Measurements from ENCODE around the gene CHRNB2.

CHRNB2 gene

DNA sequence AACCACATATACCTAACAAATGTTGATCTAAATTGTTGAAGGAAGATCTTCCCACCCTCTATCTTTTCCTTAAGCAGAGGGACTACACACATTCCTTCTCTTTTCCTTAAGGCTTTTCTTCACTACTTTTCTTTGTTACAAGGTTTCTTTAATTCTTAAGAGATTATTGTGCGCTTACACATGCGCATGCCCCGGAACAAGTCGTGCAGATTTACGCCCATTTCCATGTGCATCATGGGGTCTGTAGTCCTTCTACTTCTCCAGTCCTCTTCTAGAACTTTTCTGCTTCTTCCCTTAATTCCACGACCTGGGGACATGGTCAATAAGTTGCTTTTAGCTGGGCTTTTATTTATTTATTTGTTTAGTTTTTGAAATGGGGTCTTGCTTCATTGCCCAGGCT, 1.7 kb upstream of the CHRNB2 start:
- peaks cover 8 to 9% of the 10 kb centered on the region in 2 donors for H3K4me1 ChIP-seq (ENCODE audit: control insufficient read depth in 2 of 2, insufficient read depth in 1 of 2, low read depth in 1 of 2, low read length in 2 of 2)
- no peaks in the 10 kb centered on the region for H3K79me1 ChIP-seq (ENCODE audit: low read depth, low read length)
- no peak overlapping the region for H3K23ac ChIP-seq (ENCODE audit: low read depth, low read length, poor library complexity)
- peaks cover 0 to 12% (median 0%) of the 10 kb centered on the region in 3 experiments for H3K27me3 ChIP-seq (ENCODE audit: control insufficient read depth in 3 of 3, insufficient read depth in 3 of 3, low read depth in 1 of 3, low read length in 3 of 3)
- peaks cover 0 to 13% of the 10 kb centered on the region in 2 donors for H3K36me3 ChIP-seq (replicated peaks in 1 of 2; ENCODE audit: control insufficient read depth in 2 of 2, insufficient read depth in 2 of 2, low read length in 2 of 2)
- no peaks in the 10 kb centered on the region for H3K9me3 ChIP-seq (replicated peaks in 1 of 2; ENCODE audit: control insufficient read depth in 2 of 2, insufficient read depth in 1 of 2, low read depth in 1 of 2, low read length in 2 of 2)
- no peak for DNase-seq (ENCODE audit: low spot score)
- no peak overlapping the region for H2BK5ac ChIP-seq (ENCODE audit: low read length)
- H3K4me3 ChIP-seq (ENCODE audit: low read length in 2 of 2) = no peak overlapping the region
- no peak overlapping the region for H3K18ac ChIP-seq (ENCODE audit: low read length)
- no CpG with 5 or more reads among the region's 6 CpGs for WGBS, 2 donors (ENCODE audit: extremely low coverage in 2 of 2, insufficient read length in 2 of 2, insufficient replicate concordance in 1 of 2)
- H2AK5ac ChIP-seq (ENCODE audit: low read depth, low read length) = no peak overlapping the region
- no peak overlapping the region for H4K91ac ChIP-seq (ENCODE audit: low read depth, low read length, poor library complexity)
- no peak overlapping the region for H2BK120ac ChIP-seq (ENCODE audit: low read depth, low read length)
- no peak overlapping the region for H2BK15ac ChIP-seq (ENCODE audit: low read length)
- H2BK12ac ChIP-seq (ENCODE audit: low read length) = no peak overlapping the region
- H4K8ac ChIP-seq (ENCODE audit: low read depth, low read length) = no peak overlapping the region
- no peak overlapping the region for H2AFZ ChIP-seq (ENCODE audit: low read length)
- no peak overlapping the region for H3K4ac ChIP-seq (ENCODE audit: low read length)
- no peak overlapping the region for H3K4me2 ChIP-seq (ENCODE audit: insufficient read depth, low read length, poor library complexity, severe bottlenecking)
- H3K9ac ChIP-seq (ENCODE audit: low read depth, low read length, poor library complexity) = no peak overlapping the region
- H3K14ac ChIP-seq (ENCODE audit: low read length) = no peak overlapping the region
- H3K27ac ChIP-seq (replicated peaks; ENCODE audit: low read length) = no peak overlapping the region

- Histone ChIP-seq H4K8ac (ENCODE audit: low read depth, low read length) (no peak overlapping the region), H2BK12ac (ENCODE audit: low read length) (no peak overlapping the region), H3K27me3 (ENCODE audit: control insufficient read depth in 3 of 3, insufficient read depth in 3 of 3, low read depth in 1 of 3, low read length in 3 of 3) (peaks cover 0 to 12% (median 0%) of the 10 kb centered on the region in 3 experiments), H3K27ac (replicated peaks; ENCODE audit: low read length) (no peak overlapping the region), H3K4me2 (ENCODE audit: insufficient read depth, low read length, poor library complexity, severe bottlenecking) (peak overlapping the region; percentile 85), H3K4me3 (ENCODE audit: low read length in 2 of 2) (peak overlapping the region; percentile 70 to 76), H3K36me3 (replicated peaks in 1 of 2; ENCODE audit: control insufficient read depth in 2 of 2, insufficient read depth in 2 of 2, low read length in 2 of 2) (peaks cover 3 to 35% of the 10 kb centered on the region in 2 donors), H3K18ac (ENCODE audit: low read length) (peak overlapping the region; percentile 15), H3K14ac (ENCODE audit: low read length) (peak overlapping the region; percentile 49), H3K9ac (ENCODE audit: low read depth, low read length, poor library complexity) (peak overlapping the region; percentile 16), H3K9me3 (replicated peaks in 1 of 2; ENCODE audit: control insufficient read depth in 2 of 2, insufficient read depth in 1 of 2, low read depth in 1 of 2, low read length in 2 of 2) (no peaks in the 10 kb centered on the region), H2AFZ (ENCODE audit: low read length) (peak overlapping the region; percentile 91), H4K91ac (ENCODE audit: low read depth, low read length, poor library complexity) (no peak overlapping the region), H3K23ac (ENCODE audit: low read depth, low read length, poor library complexity) (peak overlapping the region; percentile 16), H2AK5ac (ENCODE audit: low read depth, low read length) (no peak overlapping the region), H3K79me1 (ENCODE audit: low read depth, low read length) (no peaks in the 10 kb centered on the region), H3K4ac (ENCODE audit: low read length) (no peak overlapping the region), H2BK5ac (ENCODE audit: low read length) (no peak overlapping the region), H2BK15ac (ENCODE audit: low read length) (no peak overlapping the region), H3K4me1 (ENCODE audit: control insufficient read depth in 2 of 2, insufficient read depth in 1 of 2, low read depth in 1 of 2, low read length in 2 of 2) (peaks cover 9 to 11% of the 10 kb centered on the region in 2 donors), H2BK120ac (ENCODE audit: low read depth, low read length) (no peak overlapping the region)
- DNase-seq (ENCODE audit: low spot score) = no peak
- WGBS, 2 donors (ENCODE audit: extremely low coverage in 2 of 2, insufficient read length in 2 of 2, insufficient replicate concordance in 1 of 2) = no CpG with 5 or more reads among the region's 17 CpGs
Observed at GRCh38 chr1:154568157-154568815, 708 bp downstream of the CHRNB2 start.

DNA sequence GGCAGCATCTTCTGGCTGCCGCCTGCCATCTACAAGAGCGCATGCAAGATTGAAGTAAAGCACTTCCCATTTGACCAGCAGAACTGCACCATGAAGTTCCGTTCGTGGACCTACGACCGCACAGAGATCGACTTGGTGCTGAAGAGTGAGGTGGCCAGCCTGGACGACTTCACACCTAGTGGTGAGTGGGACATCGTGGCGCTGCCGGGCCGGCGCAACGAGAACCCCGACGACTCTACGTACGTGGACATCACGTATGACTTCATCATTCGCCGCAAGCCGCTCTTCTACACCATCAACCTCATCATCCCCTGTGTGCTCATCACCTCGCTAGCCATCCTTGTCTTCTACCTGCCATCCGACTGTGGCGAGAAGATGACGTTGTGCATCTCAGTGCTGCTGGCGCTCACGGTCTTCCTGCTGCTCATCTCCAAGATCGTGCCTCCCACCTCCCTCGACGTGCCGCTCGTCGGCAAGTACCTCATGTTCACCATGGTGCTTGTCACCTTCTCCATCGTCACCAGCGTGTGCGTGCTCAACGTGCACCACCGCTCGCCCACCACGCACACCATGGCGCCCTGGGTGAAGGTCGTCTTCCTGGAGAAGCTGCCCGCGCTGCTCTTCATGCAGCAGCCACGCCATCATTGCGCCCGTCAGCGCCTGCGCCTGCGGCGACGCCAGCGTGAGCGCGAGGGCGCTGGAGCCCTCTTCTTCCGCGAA, 3.8 kb downstream of the CHRNB2 start:
- no peak overlapping the region for H2BK12ac ChIP-seq (ENCODE audit: low read length)

GRCh38 chr1:154571964-154572288, 4.3 kb downstream of the CHRNB2 start:
- peak overlapping the region; percentile 90 for H3K23ac ChIP-seq (ENCODE audit: low read depth, low read length, poor library complexity)
- H3K4me3 ChIP-seq (ENCODE audit: low read length in 2 of 2) = no peak overlapping the region
- H3K9ac ChIP-seq (ENCODE audit: low read depth, low read length, poor library complexity) = no peak overlapping the region
- no peaks in the 10 kb centered on the region for H3K9me3 ChIP-seq (replicated peaks in 1 of 2; ENCODE audit: control insufficient read depth in 2 of 2, insufficient read depth in 1 of 2, low read depth in 1 of 2, low read length in 2 of 2)
- no peaks in the 10 kb centered on the region for H3K79me1 ChIP-seq (ENCODE audit: low read depth, low read length)
- H2BK15ac ChIP-seq (ENCODE audit: low read length) = no peak overlapping the region
- no peak overlapping the region for H2BK120ac ChIP-seq (ENCODE audit: low read depth, low read length)
- no peak overlapping the region for H2AFZ ChIP-seq (ENCODE audit: low read length)
- no peak overlapping the region for H2BK5ac ChIP-seq (ENCODE audit: low read length)
- H4K8ac ChIP-seq (ENCODE audit: low read depth, low read length) = no peak overlapping the region
- H3K4ac ChIP-seq (ENCODE audit: low read length) = no peak overlapping the region
- no peak overlapping the region for H2BK12ac ChIP-seq (ENCODE audit: low read length)
- no peak overlapping the region for H3K4me2 ChIP-seq (ENCODE audit: insufficient read depth, low read length, poor library complexity, severe bottlenecking)
- peaks cover 3 to 59% of the 10 kb centered on the region in 2 donors for H3K36me3 ChIP-seq (replicated peaks in 1 of 2; ENCODE audit: control insufficient read depth in 2 of 2, insufficient read depth in 2 of 2, low read length in 2 of 2)
- no peak overlapping the region for H4K91ac ChIP-seq (ENCODE audit: low read depth, low read length, poor library complexity)
- no peak for DNase-seq (ENCODE audit: low spot score)
- H3K18ac ChIP-seq (ENCODE audit: low read length) = no peak overlapping the region
- H2AK5ac ChIP-seq (ENCODE audit: low read depth, low read length) = no peak overlapping the region
- no peak overlapping the region for H3K27ac ChIP-seq (replicated peaks; ENCODE audit: low read length)
- H3K27me3 ChIP-seq (ENCODE audit: control insufficient read depth in 3 of 3, insufficient read depth in 3 of 3, low read depth in 1 of 3, low read length in 3 of 3) = peaks cover 0 to 12% (median 0%) of the 10 kb centered on the region in 3 experiments
- no peak overlapping the region for H3K14ac ChIP-seq (ENCODE audit: low read length)
- WGBS, 2 donors (ENCODE audit: extremely low coverage in 2 of 2, insufficient read length in 2 of 2, insufficient replicate concordance in 1 of 2) = no CpG with 5 or more reads among the region's 29 CpGs
- peaks cover 9 to 12% of the 10 kb centered on the region in 2 donors for H3K4me1 ChIP-seq (ENCODE audit: control insufficient read depth in 2 of 2, insufficient read depth in 1 of 2, low read depth in 1 of 2, low read length in 2 of 2)

More for the DNA sequence above, 3.8 kb downstream of the CHRNB2 start:
- Histone ChIP-seq H3K23ac (ENCODE audit: low read depth, low read length, poor library complexity) (peak overlapping the region; percentile 90), H2AFZ (ENCODE audit: low read length) (no peak overlapping the region), H2BK120ac (ENCODE audit: low read depth, low read length) (no peak overlapping the region), H3K27ac (replicated peaks; ENCODE audit: low read length) (no peak overlapping the region), H3K14ac (ENCODE audit: low read length) (peak overlapping the region; percentile 65), H4K8ac (ENCODE audit: low read depth, low read length) (no peak overlapping the region), H3K79me1 (ENCODE audit: low read depth, low read length) (no peaks in the 10 kb centered on the region), H3K4me1 (ENCODE audit: control insufficient read depth in 2 of 2, insufficient read depth in 1 of 2, low read depth in 1 of 2, low read length in 2 of 2) (peaks cover 9 to 12% of the 10 kb centered on the region in 2 donors), H3K18ac (ENCODE audit: low read length) (no peak overlapping the region), H3K9me3 (replicated peaks in 1 of 2; ENCODE audit: control insufficient read depth in 2 of 2, insufficient read depth in 1 of 2, low read depth in 1 of 2, low read length in 2 of 2) (no peaks in the 10 kb centered on the region), H2BK15ac (ENCODE audit: low read length) (no peak overlapping the region), H2AK5ac (ENCODE audit: low read depth, low read length) (no peak overlapping the region), H3K4me3 (ENCODE audit: low read length in 2 of 2) (no peak overlapping the region), H3K4ac (ENCODE audit: low read length) (no peak overlapping the region), H3K9ac (ENCODE audit: low read depth, low read length, poor library complexity) (no peak overlapping the region), H3K4me2 (ENCODE audit: insufficient read depth, low read length, poor library complexity, severe bottlenecking) (no peak overlapping the region), H3K36me3 (replicated peaks in 1 of 2; ENCODE audit: control insufficient read depth in 2 of 2, insufficient read depth in 2 of 2, low read length in 2 of 2) (peaks cover 3 to 55% of the 10 kb centered on the region in 2 donors), H2BK5ac (ENCODE audit: low read length) (no peak overlapping the region), H3K27me3 (ENCODE audit: control insufficient read depth in 3 of 3, insufficient read depth in 3 of 3, low read depth in 1 of 3, low read length in 3 of 3) (peaks cover 0 to 12% (median 0%) of the 10 kb centered on the region in 3 experiments), H4K91ac (ENCODE audit: low read depth, low read length, poor library complexity) (no peak overlapping the region)
- no CpG with 5 or more reads among the region's 59 CpGs for WGBS, 2 donors (ENCODE audit: extremely low coverage in 2 of 2, insufficient read length in 2 of 2, insufficient replicate concordance in 1 of 2)
- no peak for DNase-seq (ENCODE audit: low spot score)

All from neuronal stem cell (in vitro differentiated cells).